Mammary epithelial cell (primary cell): ENCODE measurements around the gene CPA5.

Experiments used
- EZH2 ChIP-seq: IDR thresholded peaks from 2 replicates; pipeline ENCODE4 v1.6.1; 2012; ENCODE audit warnings: low read length, inconsistent platforms, borderline replicate concordance
- TF ChIP-seq, protein P1 (sequence below), 2 donors: IDR thresholded peaks in 1 of 2; conservative IDR thresholded peaks in 1 of 2; 2 replicates each; pipeline ENCODE4 v1.5.1; 2011 to 2012; ENCODE audit warnings: inconsistent platforms in 2 of 2, low read length in 2 of 2, mild to moderate bottlenecking in 2 of 2, control low read depth in 1 of 2, low read depth in 1 of 2; ENCODE audit not compliant: insufficient read depth in 1 of 2; ENCODE audit errors: extremely low read depth in 1 of 2

GRCh38 chr7:130409712-130410072 is 65.1 kb downstream of the CPA5 start:
- TF ChIP-seq, protein P1, sequence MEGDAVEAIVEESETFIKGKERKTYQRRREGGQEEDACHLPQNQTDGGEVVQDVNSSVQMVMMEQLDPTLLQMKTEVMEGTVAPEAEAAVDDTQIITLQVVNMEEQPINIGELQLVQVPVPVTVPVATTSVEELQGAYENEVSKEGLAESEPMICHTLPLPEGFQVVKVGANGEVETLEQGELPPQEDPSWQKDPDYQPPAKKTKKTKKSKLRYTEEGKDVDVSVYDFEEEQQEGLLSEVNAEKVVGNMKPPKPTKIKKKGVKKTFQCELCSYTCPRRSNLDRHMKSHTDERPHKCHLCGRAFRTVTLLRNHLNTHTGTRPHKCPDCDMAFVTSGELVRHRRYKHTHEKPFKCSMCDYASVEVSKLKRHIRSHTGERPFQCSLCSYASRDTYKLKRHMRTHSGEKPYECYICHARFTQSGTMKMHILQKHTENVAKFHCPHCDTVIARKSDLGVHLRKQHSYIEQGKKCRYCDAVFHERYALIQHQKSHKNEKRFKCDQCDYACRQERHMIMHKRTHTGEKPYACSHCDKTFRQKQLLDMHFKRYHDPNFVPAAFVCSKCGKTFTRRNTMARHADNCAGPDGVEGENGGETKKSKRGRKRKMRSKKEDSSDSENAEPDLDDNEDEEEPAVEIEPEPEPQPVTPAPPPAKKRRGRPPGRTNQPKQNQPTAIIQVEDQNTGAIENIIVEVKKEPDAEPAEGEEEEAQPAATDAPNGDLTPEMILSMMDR (conservative IDR thresholded peaks at IDR 0.05 in 1 of 2, IDR thresholded peaks at IDR 0.05 in 1 of 2; ENCODE audit: extremely low read depth in 1 of 2, insufficient read depth in 1 of 2, low read depth in 1 of 2, low read length in 2 of 2) = no peak
- TF ChIP-seq EZH2 = no peak
